Measurements from ENCODE around the gene WDR70. TPM values are rescaled to one million over a fixed set of nuclear protein-coding genes. Genes with fewer than 3 reads are reported as not detected.

The WDR70 gene
- total RNA-seq, 1 donor from 2014 or later = 23.6 TPM

GRCh38 chr5:37695647-37696046, 316.5 kb downstream of the WDR70 start:
- Mint-ChIP-seq H3K27me3 (ENCODE audit: low read depth) (no peaks in the 10 kb centered on the region), H3K27ac (ENCODE audit: unreplicated experiment) (no peak overlapping the region), H3K9me3 (ENCODE audit: low read depth) (peaks cover 18% of the 10 kb centered on the region), H3K4me3 (ENCODE audit: unreplicated experiment) (no peak overlapping the region), H3K36me3 (ENCODE audit: low read depth) (peaks cover 3% of the 10 kb centered on the region), H3K4me1 (ENCODE audit: low read depth) (peaks cover 12% of the 10 kb centered on the region)
- no peak for DNase-seq (ENCODE audit: low spot score)
- TF ChIP-seq CTCF (IDR thresholded peaks at IDR 0.05) = no peak

GRCh38 chr5:37696190-37697021, 317.3 kb downstream of the WDR70 start:
- no peak for TF ChIP-seq CTCF (IDR thresholded peaks at IDR 0.05)

GRCh38 chr5:37701868-37702267, 322.8 kb downstream of the WDR70 start:
- TF ChIP-seq CTCF (IDR thresholded peaks at IDR 0.05) = no peak
- Mint-ChIP-seq H3K36me3 (ENCODE audit: low read depth) (peaks cover 6% of the 10 kb centered on the region), H3K4me1 (ENCODE audit: low read depth) (peaks cover 1% of the 10 kb centered on the region), H3K9me3 (ENCODE audit: low read depth) (no peaks in the 10 kb centered on the region), H3K27me3 (ENCODE audit: low read depth) (no peaks in the 10 kb centered on the region), H3K4me3 (ENCODE audit: unreplicated experiment) (no peak overlapping the region), H3K27ac (ENCODE audit: unreplicated experiment) (no peak overlapping the region)
- DNase-seq (ENCODE audit: low spot score) = no peak

More at GRCh38 chr5:37696190-37697021, 317.3 kb downstream of the WDR70 start:
- H3K27me3 Mint-ChIP-seq (ENCODE audit: low read depth) = no peaks in the 10 kb centered on the region
- peaks cover 12% of the 10 kb centered on the region for H3K4me1 Mint-ChIP-seq (ENCODE audit: low read depth)
- peaks cover 4% of the 10 kb centered on the region for H3K36me3 Mint-ChIP-seq (ENCODE audit: low read depth)
- H3K4me3 Mint-ChIP-seq (ENCODE audit: unreplicated experiment) = no peak overlapping the region
- H3K9me3 Mint-ChIP-seq (ENCODE audit: low read depth) = peaks cover 18% of the 10 kb centered on the region
- DNase-seq (ENCODE audit: low spot score) = no peak
- peak overlapping the region; percentile 37 for H3K27ac Mint-ChIP-seq (ENCODE audit: unreplicated experiment)

- no peak for DNase-seq (ENCODE audit: low spot score)
- H3K9me3 Mint-ChIP-seq (ENCODE audit: low read depth) = no peaks in the 10 kb centered on the region
- H3K4me3 Mint-ChIP-seq (ENCODE audit: unreplicated experiment) = no peak overlapping the region
- H3K27ac Mint-ChIP-seq (ENCODE audit: unreplicated experiment) = no peak overlapping the region
- no peaks in the 10 kb centered on the region for H3K27me3 Mint-ChIP-seq (ENCODE audit: low read depth)
- no peaks in the 10 kb centered on the region for H3K4me1 Mint-ChIP-seq (ENCODE audit: low read depth)
- peaks cover 6% of the 10 kb centered on the region for H3K36me3 Mint-ChIP-seq (ENCODE audit: low read depth)
- no peak for TF ChIP-seq CTCF (IDR thresholded peaks at IDR 0.05)
These were observed 324.7 kb downstream of the WDR70 start for GRCh38 chr5:37703841-37704241.

- no peak for TF ChIP-seq CTCF (IDR thresholded peaks at IDR 0.05)
- Mint-ChIP-seq H3K27me3 (ENCODE audit: low read depth) (no peaks in the 10 kb centered on the region), H3K36me3 (ENCODE audit: low read depth) (peaks cover 5% of the 10 kb centered on the region), H3K4me3 (ENCODE audit: unreplicated experiment) (no peak overlapping the region), H3K27ac (ENCODE audit: unreplicated experiment) (no peak overlapping the region), H3K4me1 (ENCODE audit: low read depth) (no peaks in the 10 kb centered on the region), H3K9me3 (ENCODE audit: low read depth) (no peaks in the 10 kb centered on the region)
- DNase-seq (ENCODE audit: low spot score) = no peak
These were observed 325.3 kb downstream of the WDR70 start for GRCh38 chr5:37704406-37704805.
